ENCODE measurements around the gene OCIAD2. TPM values are rescaled to one million over a fixed set of nuclear protein-coding genes. Genes with fewer than 3 reads are reported as not detected.

OCIAD2 gene
- total RNA-seq, 6 experiments from 2014 or later = 1.0 to 17.3 (median 2.3) TPM

- H3K27me3 Mint-ChIP-seq (ENCODE audit: insufficient read depth) = no peaks in the 10 kb centered on the region
- no peak overlapping the region for H3K4me3 Mint-ChIP-seq
- H3K9me3 Mint-ChIP-seq = peaks cover 4% of the 10 kb centered on the region; the same call in 1 of the 2 replicates
- H3K36me3 Mint-ChIP-seq (ENCODE audit: low read depth) = peaks cover 33% of the 10 kb centered on the region
- H3K4me1 Mint-ChIP-seq (ENCODE audit: low read depth) = no peaks in the 10 kb centered on the region
- no peak for TF ChIP-seq CTCF (IDR thresholded peaks at IDR 0.05)
- H3K27ac Mint-ChIP-seq = no peak overlapping the region
- no peak for DNase-seq
Measured at GRCh38 chr4:48862661-48863060, 43.9 kb downstream of the OCIAD2 start.

GRCh38 chr4:48862038-48862437 is 44.5 kb downstream of the OCIAD2 start:
- no peak for DNase-seq
- no peaks in the 10 kb centered on the region for H3K27me3 Mint-ChIP-seq (ENCODE audit: insufficient read depth)
- no peaks in the 10 kb centered on the region for H3K4me1 Mint-ChIP-seq (ENCODE audit: low read depth)
- H3K36me3 Mint-ChIP-seq (ENCODE audit: low read depth) = peaks cover 33% of the 10 kb centered on the region
- no peak for TF ChIP-seq CTCF (IDR thresholded peaks at IDR 0.05)
- H3K27ac Mint-ChIP-seq = no peak overlapping the region
- H3K4me3 Mint-ChIP-seq = no peak overlapping the region
- H3K9me3 Mint-ChIP-seq = peaks cover 4% of the 10 kb centered on the region; the same call in 1 of the 2 replicates

GRCh38 chr4:48858130-48858529 is 48.4 kb downstream of the OCIAD2 start:
- Mint-ChIP-seq H3K36me3 (ENCODE audit: low read depth) (peaks cover 38% of the 10 kb centered on the region), H3K9me3 (no peaks in the 10 kb centered on the region), H3K27me3 (ENCODE audit: insufficient read depth) (no peaks in the 10 kb centered on the region), H3K4me3 (no peak overlapping the region), H3K27ac (no peak overlapping the region), H3K4me1 (ENCODE audit: low read depth) (no peaks in the 10 kb centered on the region)
- no peak for DNase-seq
- TF ChIP-seq CTCF (IDR thresholded peaks at IDR 0.05) = no peak

GRCh38 chr4:48854982-48855381 is 51.6 kb downstream of the OCIAD2 start:
- no peak for DNase-seq
- no peak for TF ChIP-seq CTCF (IDR thresholded peaks at IDR 0.05)
- peaks cover 36% of the 10 kb centered on the region for H3K36me3 Mint-ChIP-seq (ENCODE audit: low read depth)
- no peak overlapping the region for H3K4me3 Mint-ChIP-seq
- H3K27ac Mint-ChIP-seq = no peak overlapping the region
- H3K4me1 Mint-ChIP-seq (ENCODE audit: low read depth) = no peaks in the 10 kb centered on the region
- H3K9me3 Mint-ChIP-seq = no peaks in the 10 kb centered on the region
- no peaks in the 10 kb centered on the region for H3K27me3 Mint-ChIP-seq (ENCODE audit: insufficient read depth)

- DNase-seq = no peak
- Mint-ChIP-seq H3K4me3 (no peak overlapping the region), H3K4me1 (ENCODE audit: low read depth) (no peaks in the 10 kb centered on the region), H3K27ac (no peak overlapping the region), H3K27me3 (ENCODE audit: insufficient read depth) (no peaks in the 10 kb centered on the region), H3K36me3 (ENCODE audit: low read depth) (peaks cover 34% of the 10 kb centered on the region), H3K9me3 (no peaks in the 10 kb centered on the region)
- no peak for TF ChIP-seq CTCF (IDR thresholded peaks at IDR 0.05)
Measured at GRCh38 chr4:48854395-48854683, 52.2 kb downstream of the OCIAD2 start.

Measured in HFFc6 (cell line).